GM12878 (cell line): ENCODE results near the gene PCBP4. TPM values are rescaled to one million over a fixed set of nuclear protein-coding genes. Genes with fewer than 3 reads are reported as not detected.

Experiments used
- BMI1 ChIP-seq: fragments of 450-650 bp; IDR thresholded peaks from 2 replicates; pipeline ENCODE4 v1.6.1; 2016; ENCODE audit warnings: mild to moderate bottlenecking, moderate library complexity, borderline replicate concordance
- CHD1 ChIP-seq: IDR thresholded peaks from 2 replicates; pipeline ENCODE4 v1.6.1; 2012; ENCODE audit warnings: low read depth, low read length, improper control_type of control experiment
- EZH2 ChIP-seq: IDR thresholded peaks from 2 replicates; pipeline ENCODE4 v1.6.1; 2012; ENCODE audit warnings: low read depth, mild to moderate bottlenecking, control low read depth, inconsistent platforms, low read length, borderline replicate concordance; ENCODE audit not compliant: control insufficient read depth
- FOXK2 ChIP-seq: fragments of 450-650 bp; IDR thresholded peaks from 2 replicates; pipeline ENCODE4 v1.6.1; 2017; ENCODE audit warnings: mild to moderate bottlenecking, moderate library complexity
- HDAC6 ChIP-seq: fragments of 200-600 bp; sonication (generic); IDR thresholded peaks from one replicate; pipeline ENCODE4 v1.8.0; 2017; ENCODE audit warnings: antibody characterized with exemption; ENCODE audit not compliant: unreplicated experiment
- MTA2 ChIP-seq: fragments of 450-650 bp; IDR thresholded peaks from 2 replicates; pipeline ENCODE4 v1.6.1; 2016; ENCODE audit warnings: low read depth, mild to moderate bottlenecking, moderate library complexity
- MTA3 ChIP-seq: IDR thresholded peaks from 2 replicates; pipeline ENCODE4 v1.6.1; 2012; ENCODE audit warnings: low read length, inconsistent platforms, borderline replicate concordance
- NFIC ChIP-seq: IDR thresholded peaks from 2 replicates; pipeline ENCODE4 v1.6.1; 2012; ENCODE audit warnings: low read depth, mild to moderate bottlenecking, inconsistent platforms, low read length, moderate library complexity
- NRF1 ChIP-seq: conservative IDR thresholded peaks from 2 replicates; pipeline ENCODE4 v1.6.1; 2011; ENCODE audit warnings: mild to moderate bottlenecking, low read depth, low read length, improper control_type of control experiment
- SMC3 ChIP-seq: IDR thresholded peaks from 2 replicates; pipeline ENCODE4 v1.6.1; 2011; ENCODE audit warnings: low read length, improper control_type of control experiment, borderline replicate concordance
- STAT3 ChIP-seq: IDR thresholded peaks from 2 replicates; pipeline ENCODE4 v1.6.1; 2011; ENCODE audit warnings: low read depth, low read length, improper control_type of control experiment
- SUZ12 ChIP-seq: fragments of 200-600 bp; sonication (generic); IDR thresholded peaks from one replicate; pipeline ENCODE4 v1.6.1; 2018; ENCODE audit warnings: antibody characterized with exemption, mild to moderate bottlenecking; ENCODE audit not compliant: unreplicated experiment
- TCF12 ChIP-seq: IDR thresholded peaks from 2 replicates; pipeline ENCODE4 v1.6.1; 2011; ENCODE audit warnings: low read depth, mild to moderate bottlenecking, low read length
- polyA plus RNA-seq, 11 experiments: library from polyadenylated mRNA; depleted of rRNA in 4 of 11; unstranded in 6 of 11; stranded (reverse) in 5 of 11; fragments of >200 nt; fragmentation: Nextera tagmentation in 4 of 11; fragmentation: Illumina TruSeq in 1 of 11; extraction: Ambion mirVana in 4 of 11; extraction: Trizol in 1 of 11; gene quantifications; 1 replicate in 1 of 11; 2 replicates in 10 of 11; pipeline versions ENCODE4 v1.2.1 to v1.2.3, GENCODE V29; 2011 to 2016; ENCODE audit warnings: inconsistent platforms in 2 of 11, missing spikeins in 2 of 11, low read depth in 1 of 11
- total RNA-seq, 4 experiments: library from RNA; depleted of rRNA in 3 of 4; stranded (reverse); fragments of >200 nt in 3 of 4; fragmentation: Illumina TruSeq in 1 of 4; extraction: Trizol in 1 of 4; gene quantifications; 2 replicates each; pipeline versions ENCODE4 v1.2.1 to v1.2.3, GENCODE V29; 2013 to 2021
- TF ChIP-seq, protein P1 (sequence below): fragments of 450-650 bp; IDR thresholded peaks from 2 replicates; pipeline ENCODE4 v1.6.1; 2018; ENCODE audit warnings: borderline replicate concordance, mild to moderate bottlenecking; ENCODE audit not compliant: partially characterized antibody
- TF ChIP-seq, protein P2 (sequence below): IDR thresholded peaks from 2 replicates; pipeline ENCODE4 v1.6.1; 2012; ENCODE audit warnings: improper control_type of control experiment, low read depth, low read length; ENCODE audit not compliant: insufficient replicate concordance
- TF ChIP-seq, protein P3 (sequence below): IDR thresholded peaks from 2 replicates; pipeline ENCODE4 v1.6.1; 2011; ENCODE audit warnings: borderline replicate concordance, low read depth, mild to moderate bottlenecking, moderate library complexity, mixed read lengths, low read length; ENCODE audit not compliant: insufficient read depth; ENCODE audit errors: extremely low read length
- TF ChIP-seq, protein P4 (sequence below): fragments of 450-650 bp; formaldehyde crosslinking; IDR thresholded peaks from 2 replicates; pipeline ENCODE4 v1.4.0; 2020; ENCODE audit warnings: mild to moderate bottlenecking, moderate library complexity

The PCBP4 gene
- total and polyA plus RNA-seq, 10 of the 15 experiments (the other 5 are each of a cell fraction or from before 2014, with no cell fraction given): 0.05 to 14.5 (median 4.2) TPM

DNA sequence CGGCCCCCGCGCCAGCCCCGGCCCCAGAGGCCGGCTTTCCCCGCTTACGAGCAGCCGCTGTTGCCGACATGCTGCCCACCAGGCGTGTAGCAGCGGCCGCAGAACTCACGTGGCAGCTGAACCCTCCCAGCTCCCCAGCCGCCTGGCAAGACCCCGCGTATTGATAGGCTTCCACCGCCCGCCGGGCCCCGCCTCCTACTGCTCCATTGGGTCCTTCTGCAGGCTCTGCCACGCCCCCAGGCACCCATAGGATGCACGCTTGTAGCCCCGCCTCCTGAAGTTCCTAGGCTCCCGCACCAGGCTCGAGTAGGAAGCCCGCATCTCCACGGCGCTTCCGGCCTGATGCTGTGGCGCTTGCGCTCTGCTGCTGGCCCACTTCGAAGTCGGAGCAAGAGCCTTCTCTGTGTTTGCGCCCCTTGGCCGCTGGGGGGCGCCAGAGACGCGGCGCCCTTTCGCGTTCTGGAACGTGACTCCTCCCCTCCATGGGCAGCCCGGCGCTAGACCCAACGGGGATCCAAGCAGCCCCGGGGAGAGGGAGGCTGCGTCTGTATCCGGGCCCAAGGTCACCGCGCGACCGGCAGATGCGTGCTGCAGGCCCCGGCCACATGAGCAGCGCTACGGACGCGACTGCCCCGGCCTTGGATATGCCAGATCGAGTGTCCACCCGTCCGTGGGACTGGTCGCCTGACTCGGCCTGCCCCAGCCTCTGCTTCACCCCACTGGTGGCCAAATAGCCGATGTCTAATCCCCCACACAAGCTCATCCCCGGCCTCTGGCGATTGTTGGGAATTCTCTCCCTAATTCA lies 25.3 kb downstream of the PCBP4 start, which contains the start of the genes PARP3 and RRP9 (continued):
- TF ChIP-seq, protein P1, sequence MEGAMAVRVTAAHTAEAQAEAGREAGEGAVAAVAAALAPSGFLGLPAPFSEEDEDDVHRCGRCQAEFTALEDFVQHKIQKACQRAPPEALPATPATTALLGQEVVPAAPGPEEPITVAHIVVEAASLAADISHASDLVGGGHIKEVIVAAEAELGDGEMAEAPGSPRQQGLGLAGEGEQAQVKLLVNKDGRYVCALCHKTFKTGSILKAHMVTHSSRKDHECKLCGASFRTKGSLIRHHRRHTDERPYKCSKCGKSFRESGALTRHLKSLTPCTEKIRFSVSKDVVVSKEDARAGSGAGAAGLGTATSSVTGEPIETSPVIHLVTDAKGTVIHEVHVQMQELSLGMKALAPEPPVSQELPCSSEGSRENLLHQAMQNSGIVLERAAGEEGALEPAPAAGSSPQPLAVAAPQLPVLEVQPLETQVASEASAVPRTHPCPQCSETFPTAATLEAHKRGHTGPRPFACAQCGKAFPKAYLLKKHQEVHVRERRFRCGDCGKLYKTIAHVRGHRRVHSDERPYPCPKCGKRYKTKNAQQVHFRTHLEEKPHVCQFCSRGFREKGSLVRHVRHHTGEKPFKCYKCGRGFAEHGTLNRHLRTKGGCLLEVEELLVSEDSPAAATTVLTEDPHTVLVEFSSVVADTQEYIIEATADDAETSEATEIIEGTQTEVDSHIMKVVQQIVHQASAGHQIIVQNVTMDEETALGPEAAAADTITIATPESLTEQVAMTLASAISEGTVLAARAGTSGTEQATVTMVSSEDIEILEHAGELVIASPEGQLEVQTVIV: peak; percentile 75
- TF ChIP-seq CHD1 (no peak), BMI1 (no peak), NRF1 (peak; percentile 78), MTA2 (no peak), EZH2 (no peak), SUZ12 (no peak), HDAC6 (no peak), SMC3 (peak; percentile 76), TCF12 (0 out of 2 replicates have a peak, but pooled peaks have one; percentile 10), STAT3 (no peak), NFIC (no peak), MTA3 (no peak), FOXK2 (peak; percentile 68)
- TF ChIP-seq, protein P2, sequence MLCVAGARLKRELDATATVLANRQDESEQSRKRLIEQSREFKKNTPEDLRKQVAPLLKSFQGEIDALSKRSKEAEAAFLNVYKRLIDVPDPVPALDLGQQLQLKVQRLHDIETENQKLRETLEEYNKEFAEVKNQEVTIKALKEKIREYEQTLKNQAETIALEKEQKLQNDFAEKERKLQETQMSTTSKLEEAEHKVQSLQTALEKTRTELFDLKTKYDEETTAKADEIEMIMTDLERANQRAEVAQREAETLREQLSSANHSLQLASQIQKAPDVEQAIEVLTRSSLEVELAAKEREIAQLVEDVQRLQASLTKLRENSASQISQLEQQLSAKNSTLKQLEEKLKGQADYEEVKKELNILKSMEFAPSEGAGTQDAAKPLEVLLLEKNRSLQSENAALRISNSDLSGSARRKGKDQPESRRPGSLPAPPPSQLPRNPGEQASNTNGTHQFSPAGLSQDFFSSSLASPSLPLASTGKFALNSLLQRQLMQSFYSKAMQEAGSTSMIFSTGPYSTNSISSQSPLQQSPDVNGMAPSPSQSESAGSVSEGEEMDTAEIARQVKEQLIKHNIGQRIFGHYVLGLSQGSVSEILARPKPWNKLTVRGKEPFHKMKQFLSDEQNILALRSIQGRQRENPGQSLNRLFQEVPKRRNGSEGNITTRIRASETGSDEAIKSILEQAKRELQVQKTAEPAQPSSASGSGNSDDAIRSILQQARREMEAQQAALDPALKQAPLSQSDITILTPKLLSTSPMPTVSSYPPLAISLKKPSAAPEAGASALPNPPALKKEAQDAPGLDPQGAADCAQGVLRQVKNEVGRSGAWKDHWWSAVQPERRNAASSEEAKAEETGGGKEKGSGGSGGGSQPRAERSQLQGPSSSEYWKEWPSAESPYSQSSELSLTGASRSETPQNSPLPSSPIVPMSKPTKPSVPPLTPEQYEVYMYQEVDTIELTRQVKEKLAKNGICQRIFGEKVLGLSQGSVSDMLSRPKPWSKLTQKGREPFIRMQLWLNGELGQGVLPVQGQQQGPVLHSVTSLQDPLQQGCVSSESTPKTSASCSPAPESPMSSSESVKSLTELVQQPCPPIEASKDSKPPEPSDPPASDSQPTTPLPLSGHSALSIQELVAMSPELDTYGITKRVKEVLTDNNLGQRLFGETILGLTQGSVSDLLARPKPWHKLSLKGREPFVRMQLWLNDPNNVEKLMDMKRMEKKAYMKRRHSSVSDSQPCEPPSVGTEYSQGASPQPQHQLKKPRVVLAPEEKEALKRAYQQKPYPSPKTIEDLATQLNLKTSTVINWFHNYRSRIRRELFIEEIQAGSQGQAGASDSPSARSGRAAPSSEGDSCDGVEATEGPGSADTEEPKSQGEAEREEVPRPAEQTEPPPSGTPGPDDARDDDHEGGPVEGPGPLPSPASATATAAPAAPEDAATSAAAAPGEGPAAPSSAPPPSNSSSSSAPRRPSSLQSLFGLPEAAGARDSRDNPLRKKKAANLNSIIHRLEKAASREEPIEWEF: no peak
- TF ChIP-seq, protein P3, sequence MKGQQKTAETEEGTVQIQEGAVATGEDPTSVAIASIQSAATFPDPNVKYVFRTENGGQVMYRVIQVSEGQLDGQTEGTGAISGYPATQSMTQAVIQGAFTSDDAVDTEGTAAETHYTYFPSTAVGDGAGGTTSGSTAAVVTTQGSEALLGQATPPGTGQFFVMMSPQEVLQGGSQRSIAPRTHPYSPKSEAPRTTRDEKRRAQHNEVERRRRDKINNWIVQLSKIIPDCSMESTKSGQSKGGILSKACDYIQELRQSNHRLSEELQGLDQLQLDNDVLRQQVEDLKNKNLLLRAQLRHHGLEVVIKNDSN: peak; percentile 66
- TF ChIP-seq, protein P4, sequence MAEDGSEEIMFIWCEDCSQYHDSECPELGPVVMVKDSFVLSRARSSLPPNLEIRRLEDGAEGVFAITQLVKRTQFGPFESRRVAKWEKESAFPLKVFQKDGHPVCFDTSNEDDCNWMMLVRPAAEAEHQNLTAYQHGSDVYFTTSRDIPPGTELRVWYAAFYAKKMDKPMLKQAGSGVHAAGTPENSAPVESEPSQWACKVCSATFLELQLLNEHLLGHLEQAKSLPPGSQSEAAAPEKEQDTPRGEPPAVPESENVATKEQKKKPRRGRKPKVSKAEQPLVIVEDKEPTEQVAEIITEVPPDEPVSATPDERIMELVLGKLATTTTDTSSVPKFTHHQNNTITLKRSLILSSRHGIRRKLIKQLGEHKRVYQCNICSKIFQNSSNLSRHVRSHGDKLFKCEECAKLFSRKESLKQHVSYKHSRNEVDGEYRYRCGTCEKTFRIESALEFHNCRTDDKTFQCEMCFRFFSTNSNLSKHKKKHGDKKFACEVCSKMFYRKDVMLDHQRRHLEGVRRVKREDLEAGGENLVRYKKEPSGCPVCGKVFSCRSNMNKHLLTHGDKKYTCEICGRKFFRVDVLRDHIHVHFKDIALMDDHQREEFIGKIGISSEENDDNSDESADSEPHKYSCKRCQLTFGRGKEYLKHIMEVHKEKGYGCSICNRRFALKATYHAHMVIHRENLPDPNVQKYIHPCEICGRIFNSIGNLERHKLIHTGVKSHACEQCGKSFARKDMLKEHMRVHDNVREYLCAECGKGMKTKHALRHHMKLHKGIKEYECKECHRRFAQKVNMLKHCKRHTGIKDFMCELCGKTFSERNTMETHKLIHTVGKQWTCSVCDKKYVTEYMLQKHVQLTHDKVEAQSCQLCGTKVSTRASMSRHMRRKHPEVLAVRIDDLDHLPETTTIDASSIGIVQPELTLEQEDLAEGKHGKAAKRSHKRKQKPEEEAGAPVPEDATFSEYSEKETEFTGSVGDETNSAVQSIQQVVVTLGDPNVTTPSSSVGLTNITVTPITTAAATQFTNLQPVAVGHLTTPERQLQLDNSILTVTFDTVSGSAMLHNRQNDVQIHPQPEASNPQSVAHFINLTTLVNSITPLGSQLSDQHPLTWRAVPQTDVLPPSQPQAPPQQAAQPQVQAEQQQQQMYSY (CRISPR knock-in tag): no peak
